ENCODE data around the gene FGD4. TPM values are rescaled to one million over a fixed set of nuclear protein-coding genes. Genes with fewer than 3 reads are reported as not detected.

The FGD4 gene
- total RNA-seq, 6 donors from 2014 or later = 44.0 to 78.6 (median 55.5) TPM

- H3K27me3 ChIP-seq = no peaks in the 10 kb centered on the region
- no peak overlapping the region for H3K27ac ChIP-seq
- 86 to 98% methylated on average over 2 of the region's 2 CpGs for WGBS, 2 donors
- DNase-seq (no peak), ATAC-seq (ENCODE audit: low FRiP score in 2 of 2) (no peak)
- peaks cover 0 to 5% (median 2%) of the 10 kb centered on the region in 4 donors for H3K4me1 ChIP-seq
- H3K4me3 ChIP-seq = no peak overlapping the region
- no peaks in the 10 kb centered on the region for H3K36me3 ChIP-seq
- TF ChIP-seq CTCF (IDR thresholded peaks at IDR 0.05) (no peak), POLR2A (IDR thresholded peaks at IDR 0.05) (no peak), EP300 (IDR thresholded peaks at IDR 0.05) (no peak), POLR2AphosphoS5 (IDR thresholded peaks at IDR 0.05) (no peak)
- H3K9me3 ChIP-seq = no peaks in the 10 kb centered on the region
Observed at GRCh38 chr12:32662665-32663064, 263.3 kb downstream of the FGD4 start.

- no peaks in the 10 kb centered on the region for H3K4me1 ChIP-seq
- H3K27me3 ChIP-seq = no peaks in the 10 kb centered on the region
- ATAC-seq (ENCODE audit: low FRiP score in 2 of 2) = no peak
- peaks cover 0 to 5% (median 0%) of the 10 kb centered on the region in 4 donors for H3K9me3 ChIP-seq
- H3K36me3 ChIP-seq = no peaks in the 10 kb centered on the region
- DNase-seq = no peak
- H3K27ac ChIP-seq = no peak overlapping the region
- 86 to 92% methylated on average over 14 of the region's 14 CpGs for WGBS, 2 donors
- TF ChIP-seq POLR2AphosphoS5 (IDR thresholded peaks at IDR 0.05) (no peak), POLR2A (IDR thresholded peaks at IDR 0.05) (no peak), CTCF (IDR thresholded peaks at IDR 0.05) (no peak), EP300 (IDR thresholded peaks at IDR 0.05) (no peak)
- peak overlapping the region in 1 of 4 donors; percentile 34 for H3K4me3 ChIP-seq
Observed at GRCh38 chr12:32666018-32666417, 266.7 kb downstream of the FGD4 start.

- Histone ChIP-seq H3K4me1 (no peaks in the 10 kb centered on the region), H3K9me3 (peaks cover 0 to 5% (median 0%) of the 10 kb centered on the region in 4 donors), H3K4me3 (no peak overlapping the region), H3K27me3 (no peaks in the 10 kb centered on the region), H3K36me3 (no peaks in the 10 kb centered on the region), H3K27ac (no peak overlapping the region)
- WGBS, 2 donors = 90 to 95% methylated on average over 1 of the region's 1 CpG
- TF ChIP-seq CTCF (IDR thresholded peaks at IDR 0.05) = no peak
- no peak for TF ChIP-seq POLR2AphosphoS5 (IDR thresholded peaks at IDR 0.05)
- no peak for TF ChIP-seq POLR2A (IDR thresholded peaks at IDR 0.05)
- no peak for TF ChIP-seq EP300 (IDR thresholded peaks at IDR 0.05)
- DNase-seq (no peak), ATAC-seq (ENCODE audit: low FRiP score in 2 of 2) (no peak)
Observed at GRCh38 chr12:32669584-32669983, 270.2 kb downstream of the FGD4 start.

GRCh38 chr12:32671930-32672780 lies 272.8 kb downstream of the FGD4 start:
- ATAC-seq (ENCODE audit: low FRiP score in 2 of 2) = peak; percentile 67 to 86
- DNase-seq = no peak
- no peaks in the 10 kb centered on the region for H3K4me1 ChIP-seq

More at GRCh38 chr12:32671930-32672780, 272.8 kb downstream of the FGD4 start:
- 39 to 43% methylated on average over 11 of the region's 11 CpGs for WGBS, 2 donors
- no peaks in the 10 kb centered on the region for H3K27me3 ChIP-seq
- no peak overlapping the region for H3K27ac ChIP-seq
- no peaks in the 10 kb centered on the region for H3K36me3 ChIP-seq
- peaks cover 0 to 5% (median 0%) of the 10 kb centered on the region in 4 donors for H3K9me3 ChIP-seq
- TF ChIP-seq EP300 (IDR thresholded peaks at IDR 0.05) (no peak), CTCF (IDR thresholded peaks at IDR 0.05) (peak in 5 of 6 experiments; percentile 34 to 60 (median 36))
- no peak overlapping the region for H3K4me3 ChIP-seq
